ENCODE data around the gene MED13L.

DNA sequence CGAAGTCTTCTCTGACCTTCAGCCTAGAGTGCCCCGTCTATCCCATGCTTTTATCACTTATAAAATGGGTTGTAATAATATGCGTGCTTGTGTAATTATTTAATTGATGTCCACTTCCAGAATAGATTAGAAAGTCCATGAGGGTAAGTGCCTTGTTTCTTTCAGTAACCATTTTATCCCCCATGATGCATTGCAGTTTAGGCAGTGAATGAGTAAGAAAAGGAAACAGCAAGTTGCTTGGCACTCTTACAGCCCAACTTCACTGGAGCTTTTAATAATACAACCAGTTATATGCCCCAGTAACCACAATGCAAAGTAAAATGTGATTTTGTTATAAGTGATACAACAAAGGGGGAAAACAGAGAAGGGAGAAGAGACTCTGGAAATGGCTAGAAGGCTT lies 287.3 kb downstream of the MED13L start:
- TF ChIP-seq ATF1 (CRISPR knock-in tag; IDR thresholded peaks at IDR 0.05) (no peak), TP53 (CRISPR knock-in tag; IDR thresholded peaks at IDR 0.05) (no peak), NFYB (CRISPR knock-in tag; conservative IDR thresholded peaks at IDR 0.05; ENCODE audit: low read depth) (no peak), NR3C1 (CRISPR knock-in tag; conservative IDR thresholded peaks at IDR 0.05; ENCODE audit: low read depth) (no peak)
- TF ChIP-seq, protein P1, sequence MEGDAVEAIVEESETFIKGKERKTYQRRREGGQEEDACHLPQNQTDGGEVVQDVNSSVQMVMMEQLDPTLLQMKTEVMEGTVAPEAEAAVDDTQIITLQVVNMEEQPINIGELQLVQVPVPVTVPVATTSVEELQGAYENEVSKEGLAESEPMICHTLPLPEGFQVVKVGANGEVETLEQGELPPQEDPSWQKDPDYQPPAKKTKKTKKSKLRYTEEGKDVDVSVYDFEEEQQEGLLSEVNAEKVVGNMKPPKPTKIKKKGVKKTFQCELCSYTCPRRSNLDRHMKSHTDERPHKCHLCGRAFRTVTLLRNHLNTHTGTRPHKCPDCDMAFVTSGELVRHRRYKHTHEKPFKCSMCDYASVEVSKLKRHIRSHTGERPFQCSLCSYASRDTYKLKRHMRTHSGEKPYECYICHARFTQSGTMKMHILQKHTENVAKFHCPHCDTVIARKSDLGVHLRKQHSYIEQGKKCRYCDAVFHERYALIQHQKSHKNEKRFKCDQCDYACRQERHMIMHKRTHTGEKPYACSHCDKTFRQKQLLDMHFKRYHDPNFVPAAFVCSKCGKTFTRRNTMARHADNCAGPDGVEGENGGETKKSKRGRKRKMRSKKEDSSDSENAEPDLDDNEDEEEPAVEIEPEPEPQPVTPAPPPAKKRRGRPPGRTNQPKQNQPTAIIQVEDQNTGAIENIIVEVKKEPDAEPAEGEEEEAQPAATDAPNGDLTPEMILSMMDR (IDR thresholded peaks at IDR 0.05), result no peak

All from WTC11 (cell line).